ENCODE measurements around the gene HYAL3.

- TF ChIP-seq CTCF (conservative IDR thresholded peaks at IDR 0.05; ENCODE audit: low read depth in 2 of 2), result no peak
- TF ChIP-seq EZH2 (IDR thresholded peaks at IDR 0.05; ENCODE audit: low read depth, unreplicated experiment), result no peak
- TF ChIP-seq POLR2AphosphoS5 (IDR thresholded peaks at IDR 0.05; ENCODE audit: low read depth), result no peak
- TF ChIP-seq REST (IDR thresholded peaks at IDR 0.05; ENCODE audit: unreplicated experiment), result no peak
- TF ChIP-seq EZH2phosphoT487 (IDR thresholded peaks at IDR 0.05; ENCODE audit: unreplicated experiment), result no peak
- no peak for TF ChIP-seq ZNF462 (CRISPR knock-in tag; IDR thresholded peaks at IDR 0.05)
- no peak for TF ChIP-seq ZNF114 (CRISPR knock-in tag; IDR thresholded peaks at IDR 0.05)
- no peak for TF ChIP-seq ZNF331 (CRISPR knock-in tag; IDR thresholded peaks at IDR 0.05; ENCODE audit: low read depth)
Measured at GRCh38 chr3:50295553-50296431, 3.4 kb downstream of the HYAL3 start.

All from GM23338 (cell line).